Measurements from ENCODE around the gene UGT8.

- TF ChIP-seq CTCF (IDR thresholded peaks at IDR 0.05 in 4 of 5, conservative IDR thresholded peaks at IDR 0.05 in 1 of 5) (no peak), POLR2A (IDR thresholded peaks at IDR 0.05) (no peak)
These were observed 40.1 kb upstream of the UGT8 start for GRCh38 chr4:114558446-114559020.
